Lung (tissue), 12 donors: ENCODE measurements around the gene FGA. TPM values are rescaled to one million over a fixed set of nuclear protein-coding genes. Genes with fewer than 3 reads are reported as not detected.

Source experiments
- ATAC-seq: fragments of 200-7000 bp; cut with Tn5 transposase; one replicate; pipeline ENCODE4 v1.9.1; 2020; ENCODE audit warnings: moderate number of reproducible peaks; ENCODE audit not compliant: insufficient read depth, low FRiP score
- DNase-seq, 3 donors: peaks; one replicate each; pipeline ENCODE4 v3.0.0-alpha.2; 2013 to 2017
- H3K27ac ChIP-seq, 2 donors: one replicate each; pipeline ENCODE4 v1.5.1; 2013; ENCODE audit warnings: mild to moderate bottlenecking in 2 of 2, moderate library complexity in 2 of 2, control low read depth in 1 of 2, inconsistent platforms in 1 of 2, low read depth in 1 of 2, low read length in 1 of 2
- H3K27me3 ChIP-seq, 3 donors: one replicate each; pipeline ENCODE4 v1.5.1; 2013; ENCODE audit warnings: low read length in 2 of 3; ENCODE audit not compliant: control insufficient read depth in 3 of 3, insufficient read depth in 3 of 3
- H3K36me3 ChIP-seq, 4 donors: one replicate each; pipeline ENCODE4 v1.5.1; 2013; ENCODE audit warnings: low read length in 4 of 4, mild to moderate bottlenecking in 1 of 4, moderate library complexity in 1 of 4; ENCODE audit not compliant: control insufficient read depth in 4 of 4, insufficient read depth in 4 of 4
- H3K4me1 ChIP-seq, 5 donors: one replicate each; pipeline ENCODE4 v1.5.1; 2013; ENCODE audit warnings: low read length in 5 of 5, mild to moderate bottlenecking in 2 of 5, moderate library complexity in 1 of 5; ENCODE audit not compliant: control insufficient read depth in 5 of 5, insufficient read depth in 5 of 5
- H3K4me3 ChIP-seq: one replicate; pipeline ENCODE4 v1.5.1; 2013; ENCODE audit warnings: mild to moderate bottlenecking, control low read depth, moderate library complexity
- H3K9ac ChIP-seq, 2 donors: one replicate each; pipeline ENCODE4 v1.5.1; 2013; ENCODE audit warnings: low read length in 2 of 2, control low read depth in 1 of 2; ENCODE audit not compliant: insufficient read depth in 1 of 2
- H3K9me3 ChIP-seq, 4 donors: one replicate each; pipeline ENCODE4 v1.5.1; 2013; ENCODE audit warnings: low read length in 3 of 4, mild to moderate bottlenecking in 1 of 4, moderate library complexity in 1 of 4; ENCODE audit not compliant: control insufficient read depth in 4 of 4, insufficient read depth in 3 of 4
- WGBS, 2 donors: extraction: QIAGEN DNeasy Blood & Tissue Kit; methylation state at CpG; one replicate each; pipeline ENCODE4 v1.1.7; 2013; 5-methylcytosine and 5-hydroxymethylcytosine counted together
- polyA plus RNA-seq, 2 donors: library from polyadenylated mRNA; stranded (reverse); fragments of 200-250 nt; gene quantifications; one replicate each; pipeline ENCODE4 v1.2.1, GENCODE V29; 2013
- total RNA-seq, 2 donors: library from RNA; depleted of rRNA in 1 of 2; stranded (reverse); fragments of >200 nt in 1 of 2; gene quantifications; one replicate each; pipeline ENCODE4 v1.2.1, GENCODE V29; 2014 to 2021
- TF ChIP-seq, protein P1 (sequence below): IDR thresholded peaks from 2 replicates; pipeline ENCODE4 v1.5.1; 2012; ENCODE audit warnings: mild to moderate bottlenecking; ENCODE audit errors: control extremely low read depth, extremely low read depth
- donor health status: control.
- donor health status: control.
- donor health status: Bipolar disorder and iron deficiency.
- donor health status: healthy.
- donor health status: DM: yes; HTN: yes; CAD: no.

The FGA gene
- total and polyA plus RNA-seq, 4 donors, result 1.4 to 56.1 (median 15.2) TPM

- Histone ChIP-seq H3K4me3 (no peak overlapping the region), H3K27ac (no peak overlapping the region), H3K4me1 (no peaks in the 10 kb centered on the region), H3K9me3 (no peaks in the 10 kb centered on the region), H3K9ac (no peak overlapping the region), H3K27me3 (peaks cover 0 to 4% (median 0%) of the 10 kb centered on the region in 3 donors), H3K36me3 (no peaks in the 10 kb centered on the region)
- no peak for ATAC-seq
- WGBS, 2 donors, result 88 to 96% methylated on average over 5 of the region's 5 CpGs
- TF ChIP-seq, protein P1, sequence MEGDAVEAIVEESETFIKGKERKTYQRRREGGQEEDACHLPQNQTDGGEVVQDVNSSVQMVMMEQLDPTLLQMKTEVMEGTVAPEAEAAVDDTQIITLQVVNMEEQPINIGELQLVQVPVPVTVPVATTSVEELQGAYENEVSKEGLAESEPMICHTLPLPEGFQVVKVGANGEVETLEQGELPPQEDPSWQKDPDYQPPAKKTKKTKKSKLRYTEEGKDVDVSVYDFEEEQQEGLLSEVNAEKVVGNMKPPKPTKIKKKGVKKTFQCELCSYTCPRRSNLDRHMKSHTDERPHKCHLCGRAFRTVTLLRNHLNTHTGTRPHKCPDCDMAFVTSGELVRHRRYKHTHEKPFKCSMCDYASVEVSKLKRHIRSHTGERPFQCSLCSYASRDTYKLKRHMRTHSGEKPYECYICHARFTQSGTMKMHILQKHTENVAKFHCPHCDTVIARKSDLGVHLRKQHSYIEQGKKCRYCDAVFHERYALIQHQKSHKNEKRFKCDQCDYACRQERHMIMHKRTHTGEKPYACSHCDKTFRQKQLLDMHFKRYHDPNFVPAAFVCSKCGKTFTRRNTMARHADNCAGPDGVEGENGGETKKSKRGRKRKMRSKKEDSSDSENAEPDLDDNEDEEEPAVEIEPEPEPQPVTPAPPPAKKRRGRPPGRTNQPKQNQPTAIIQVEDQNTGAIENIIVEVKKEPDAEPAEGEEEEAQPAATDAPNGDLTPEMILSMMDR, result no peak
- no peak for DNase-seq
Measured at GRCh38 chr4:154584259-154584658, 6.3 kb downstream of the FGA start.

DNA sequence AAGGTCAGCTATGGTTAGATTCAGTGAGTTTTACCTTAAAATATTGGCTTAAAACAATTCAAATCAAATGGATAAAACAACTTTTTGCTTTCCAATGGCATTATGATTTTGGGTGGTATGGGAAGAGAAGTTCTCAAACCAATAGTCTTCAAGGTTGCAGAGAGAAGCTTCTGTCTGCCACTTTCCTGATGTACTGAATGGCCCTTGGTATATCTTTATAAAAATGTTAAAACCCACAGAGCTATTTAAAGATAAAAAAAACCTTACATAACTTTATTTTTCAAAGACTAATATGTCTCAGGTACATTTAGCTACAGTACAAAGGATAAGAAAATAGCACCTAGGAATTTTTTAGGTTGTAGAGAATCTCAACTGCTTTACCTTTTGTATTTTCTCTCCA lies 6.9 kb downstream of the FGA start:
- ATAC-seq (no peak), DNase-seq (no peak)
- Histone ChIP-seq H3K9ac (no peak overlapping the region), H3K27me3 (peaks cover 0 to 4% (median 0%) of the 10 kb centered on the region in 3 donors), H3K4me3 (no peak overlapping the region), H3K9me3 (no peaks in the 10 kb centered on the region), H3K4me1 (no peaks in the 10 kb centered on the region), H3K27ac (no peak overlapping the region), H3K36me3 (no peaks in the 10 kb centered on the region)
- TF ChIP-seq, protein P1, result no peak

DNA sequence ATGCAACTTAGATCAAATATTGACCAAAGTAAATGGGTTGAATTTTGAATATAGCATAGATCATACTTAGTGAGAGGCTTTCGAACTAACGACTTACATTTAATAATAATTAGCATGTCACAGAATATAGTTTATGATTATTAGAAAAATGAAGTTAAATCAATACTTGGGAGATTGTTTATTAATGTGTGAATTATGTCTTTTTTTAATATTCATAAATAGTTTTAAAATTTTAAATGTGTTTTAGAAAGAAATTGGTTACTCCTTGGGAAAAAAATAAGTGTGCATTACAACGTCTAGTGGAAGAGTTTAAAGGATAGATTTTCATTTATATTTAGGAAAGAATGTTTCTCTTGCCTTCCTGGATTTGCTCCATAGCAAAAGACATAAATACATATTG lies 7.3 kb downstream of the FGA start:
- H3K4me3 ChIP-seq, result no peak overlapping the region
- no peak overlapping the region for H3K27ac ChIP-seq
- H3K27me3 ChIP-seq, result peaks cover 0 to 4% (median 0%) of the 10 kb centered on the region in 3 donors
- H3K9ac ChIP-seq, result no peak overlapping the region
- no peaks in the 10 kb centered on the region for H3K9me3 ChIP-seq
- ATAC-seq (no peak), DNase-seq (no peak)
- H3K4me1 ChIP-seq, result no peaks in the 10 kb centered on the region
- no peaks in the 10 kb centered on the region for H3K36me3 ChIP-seq
- WGBS, 2 donors, result 87 to 91% methylated on average over 3 of the region's 3 CpGs
- TF ChIP-seq, protein P1, result no peak

GRCh38 chr4:154582723-154583122 lies 7.8 kb downstream of the FGA start:
- Histone ChIP-seq H3K9ac (no peak overlapping the region), H3K4me1 (no peaks in the 10 kb centered on the region), H3K9me3 (no peaks in the 10 kb centered on the region), H3K4me3 (no peak overlapping the region), H3K36me3 (no peaks in the 10 kb centered on the region), H3K27ac (no peak overlapping the region), H3K27me3 (peaks cover 0 to 4% (median 0%) of the 10 kb centered on the region in 3 donors)
- TF ChIP-seq, protein P1, result no peak
- DNase-seq, result no peak
- no peak for ATAC-seq
- 40 to 93% methylated on average over 2 of the region's 2 CpGs for WGBS, 2 donors
